Stimulated activated CD4-positive, alpha-beta T cell treated with anti-CD3 and anti-CD28 coated beads, Interleukin-12 subunit alpha, Interleukin-12 subunit beta, amount 100 ng/mL, for 4 hours (primary cell): ENCODE results near the gene COX5A.
"Not testable (repeated sequence)": the region's sequence is repeated elsewhere in the genome, so short reads cannot be mapped to it uniquely, and the experiment has no call there.

Experiments used
- DNase-seq: peaks from one replicate; pipeline ENCODE4 v3.0.0-alpha.2; 2020

Gene COX5A

GRCh38 chr15:74955017-74955416 is 17.1 kb upstream of the COX5A start:
- DNase-seq = no peak

DNA sequence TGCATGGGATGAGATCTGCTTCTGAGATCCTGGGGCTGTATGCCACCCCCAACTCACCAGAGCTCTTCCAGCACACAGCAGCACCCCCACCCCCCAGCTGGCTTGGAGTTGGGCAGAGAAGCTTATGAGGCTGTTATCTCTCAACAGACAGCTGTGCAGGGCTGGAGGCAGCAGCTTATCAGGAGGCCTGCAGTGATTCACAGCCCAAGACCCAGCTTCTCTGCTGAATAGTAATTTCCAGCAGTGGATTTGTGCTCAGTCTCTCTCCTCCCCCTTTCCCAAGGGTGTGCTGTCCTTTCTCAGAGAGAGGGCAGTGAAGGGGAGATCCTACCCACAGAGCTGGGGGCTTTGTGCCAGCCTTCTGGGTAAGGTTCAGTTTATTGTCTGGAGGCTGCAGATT is 16.6 kb upstream of the COX5A start:
- DNase-seq = no peak

DNA sequence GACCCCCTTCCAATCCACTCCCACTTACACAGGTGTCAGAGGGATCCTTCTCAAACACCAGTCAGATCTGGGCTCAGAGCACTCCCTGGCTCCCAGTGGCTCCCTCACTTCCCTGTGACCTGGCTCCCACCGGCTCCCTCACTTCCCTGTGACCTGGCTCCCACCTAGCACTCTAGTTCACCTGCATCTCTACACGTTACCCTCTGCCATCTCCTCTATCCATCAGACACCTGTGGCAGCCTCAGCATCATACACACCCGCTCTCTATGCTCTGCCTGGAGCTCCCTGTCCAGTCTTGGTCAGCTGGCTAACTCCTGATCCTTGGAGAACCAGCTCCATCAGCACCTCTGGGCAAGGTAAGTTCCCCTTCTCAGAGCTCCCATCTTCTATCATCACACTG is 13.1 kb upstream of the COX5A start:
- no peak for DNase-seq

DNA sequence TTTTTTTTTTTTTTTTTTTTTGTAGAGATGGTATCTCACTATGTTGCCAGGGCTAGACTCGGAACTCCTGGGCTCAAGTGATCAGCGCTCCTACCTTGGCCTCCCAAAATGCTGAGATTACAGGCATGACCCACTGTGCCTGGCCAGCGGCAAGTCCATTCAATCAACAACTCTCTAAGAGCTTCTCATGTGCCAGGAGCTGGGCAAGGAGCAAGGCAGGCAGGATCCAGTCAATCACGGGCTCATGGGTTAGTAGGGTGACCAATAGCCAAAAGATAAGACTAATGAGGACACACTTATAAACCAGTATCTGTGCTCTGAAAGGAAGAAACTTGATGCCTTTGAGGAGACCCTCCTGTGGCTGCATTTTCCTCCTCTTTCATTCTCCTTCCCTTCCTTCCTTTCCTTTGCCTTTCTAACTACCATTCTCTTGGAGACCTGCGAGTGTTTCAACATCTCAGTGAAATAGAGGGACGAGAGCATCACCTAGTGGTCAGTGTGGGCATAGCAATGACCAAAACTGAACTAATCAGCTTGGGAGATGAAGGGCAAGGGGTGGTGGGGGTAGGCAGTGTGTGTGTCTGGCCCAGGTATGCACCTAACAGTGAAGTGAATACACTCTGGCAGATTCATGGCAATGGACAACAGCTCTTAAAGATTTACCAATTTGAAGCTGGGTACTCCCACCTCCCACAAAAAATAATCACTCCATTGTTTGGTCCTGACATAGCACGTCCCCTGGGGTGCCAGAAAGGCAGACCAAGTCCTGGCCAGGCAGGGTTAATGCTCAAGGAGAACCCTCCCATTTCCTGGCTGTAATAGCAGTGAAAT is 12.4 kb upstream of the COX5A start:
- DNase-seq = peak; percentile 70

GRCh38 chr15:74937272-74937589 is 642 bp downstream of the COX5A start:
- DNase-seq = no peak

- DNase-seq = not testable (repeated sequence)
Observed at GRCh38 chr15:74935193-74935592, 2.7 kb downstream of the COX5A start.

DNA sequence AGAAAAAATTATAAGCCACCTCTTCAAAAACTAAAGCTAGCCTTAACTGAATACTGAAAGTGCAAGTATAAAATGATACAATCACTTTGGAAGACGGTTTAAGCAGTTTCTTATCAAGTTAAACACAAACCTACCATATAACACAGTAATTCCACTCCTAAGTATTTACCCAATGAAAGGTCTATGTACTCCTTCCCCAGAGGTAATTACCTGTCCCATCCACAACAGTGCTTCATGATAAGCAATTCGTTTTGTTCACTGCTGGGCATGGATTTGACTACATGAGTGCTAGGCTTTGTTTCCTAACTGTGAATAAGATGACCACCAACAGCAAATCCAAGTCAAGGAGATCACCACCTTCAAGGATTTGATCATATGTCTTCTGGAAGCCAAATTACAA is 4.3 kb downstream of the COX5A start:
- no peak for DNase-seq

- DNase-seq = no peak
Observed at GRCh38 chr15:74928771-74929198, 9.1 kb downstream of the COX5A start.

- no peak for DNase-seq
Observed at GRCh38 chr15:74924525-74924924, 13.3 kb downstream of the COX5A start.

- DNase-seq = no peak
Observed at GRCh38 chr15:74920456-74920855, 17.4 kb downstream of the COX5A start.

DNA sequence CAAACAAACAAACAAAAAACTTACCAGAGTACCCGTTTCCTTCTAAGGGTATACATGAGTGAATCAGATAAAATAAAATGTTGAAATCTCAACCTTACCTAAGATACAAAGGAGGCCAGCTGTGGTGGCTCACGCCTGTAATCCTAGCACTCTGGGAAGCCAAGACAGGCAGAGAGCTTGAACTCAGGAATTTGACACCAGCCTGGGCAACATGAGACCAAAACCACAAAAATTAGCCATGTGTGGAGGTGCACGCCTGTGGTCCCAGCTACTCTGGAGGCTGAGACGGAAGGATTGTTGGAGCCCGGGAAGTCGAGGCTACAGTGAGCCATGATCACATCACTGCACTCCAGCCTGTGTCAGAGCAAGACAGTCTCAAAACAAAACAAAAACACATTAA is 20.2 kb downstream of the COX5A start:
- DNase-seq = no peak

DNA sequence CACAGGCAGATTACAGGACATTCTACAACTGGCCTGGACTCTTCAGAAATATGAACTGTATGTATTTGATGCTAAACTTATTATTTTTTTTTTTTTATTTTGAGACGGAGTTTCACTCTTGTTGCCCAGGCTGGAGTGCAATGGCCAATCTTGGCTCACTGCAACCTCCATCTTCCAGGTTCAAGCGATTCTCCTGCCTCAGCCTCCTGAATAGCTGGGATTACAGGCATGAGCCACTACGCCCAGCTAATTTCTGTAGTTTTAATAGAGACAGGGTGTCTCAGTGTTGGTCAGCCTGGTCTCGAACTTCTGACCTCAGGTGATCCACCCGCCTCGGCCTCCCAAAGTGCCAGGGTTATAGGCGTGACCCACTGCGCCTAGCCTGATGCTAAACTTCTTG is 24.1 kb downstream of the COX5A start:
- not testable (repeated sequence) for DNase-seq

- DNase-seq = no peak
Observed at GRCh38 chr15:74913041-74913440, 24.8 kb downstream of the COX5A start.

DNA sequence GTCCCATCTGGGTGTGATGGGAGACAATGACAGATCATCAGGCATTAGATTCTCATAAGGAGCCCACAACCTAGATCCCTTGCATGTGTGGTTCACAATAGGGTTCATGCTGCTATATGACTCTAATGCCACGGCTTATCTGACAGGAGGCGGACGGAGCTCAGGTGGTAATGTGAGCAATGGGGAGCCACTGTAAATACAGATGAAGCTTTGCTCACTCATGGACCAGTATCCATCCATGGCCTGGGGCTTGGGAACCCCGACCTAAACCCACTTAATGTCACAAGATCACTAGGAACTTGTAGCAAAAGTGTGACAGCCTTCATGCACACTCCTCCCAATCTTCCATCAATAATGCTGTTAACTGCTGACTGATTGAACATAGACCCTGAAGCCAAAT is 29.2 kb downstream of the COX5A start:
- DNase-seq = no peak

GRCh38 chr15:74907163-74907870 is 30.6 kb downstream of the COX5A start:
- no peak for DNase-seq

- DNase-seq = peak; percentile 77
Observed at GRCh38 chr15:74906450-74907162, 31.3 kb downstream of the COX5A start, which contains the start of gene FAM219B. FAM219B (minus strand) TSS chr15:74906851; CDS start chr15:74906800, 51 bp downstream.

- DNase-seq = peak; percentile 27
Observed at GRCh38 chr15:74906067-74906449, 31.8 kb downstream of the COX5A start.

- DNase-seq = no peak
Observed at GRCh38 chr15:74904190-74904805, 33.6 kb downstream of the COX5A start.

DNA sequence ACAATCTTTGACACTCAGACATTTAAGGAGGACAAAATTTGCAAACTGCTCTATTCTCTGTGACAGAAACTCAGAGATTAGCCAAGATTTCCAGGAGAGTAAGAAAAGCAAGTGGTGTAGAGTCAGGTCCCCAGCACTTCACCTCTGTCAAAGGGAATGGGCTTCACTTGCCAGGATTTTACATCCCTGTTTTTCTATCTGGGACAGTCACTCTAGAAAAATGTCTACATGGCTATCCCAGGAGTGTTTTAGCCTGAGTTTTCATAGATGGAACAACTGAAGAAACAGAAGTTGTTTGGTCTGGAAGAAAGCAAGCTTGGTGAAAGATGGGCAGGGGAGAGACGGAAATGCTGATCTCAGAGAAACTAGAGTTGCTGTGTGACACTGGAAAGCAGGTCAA is 34.2 kb downstream of the COX5A start:
- DNase-seq = no peak

DNA sequence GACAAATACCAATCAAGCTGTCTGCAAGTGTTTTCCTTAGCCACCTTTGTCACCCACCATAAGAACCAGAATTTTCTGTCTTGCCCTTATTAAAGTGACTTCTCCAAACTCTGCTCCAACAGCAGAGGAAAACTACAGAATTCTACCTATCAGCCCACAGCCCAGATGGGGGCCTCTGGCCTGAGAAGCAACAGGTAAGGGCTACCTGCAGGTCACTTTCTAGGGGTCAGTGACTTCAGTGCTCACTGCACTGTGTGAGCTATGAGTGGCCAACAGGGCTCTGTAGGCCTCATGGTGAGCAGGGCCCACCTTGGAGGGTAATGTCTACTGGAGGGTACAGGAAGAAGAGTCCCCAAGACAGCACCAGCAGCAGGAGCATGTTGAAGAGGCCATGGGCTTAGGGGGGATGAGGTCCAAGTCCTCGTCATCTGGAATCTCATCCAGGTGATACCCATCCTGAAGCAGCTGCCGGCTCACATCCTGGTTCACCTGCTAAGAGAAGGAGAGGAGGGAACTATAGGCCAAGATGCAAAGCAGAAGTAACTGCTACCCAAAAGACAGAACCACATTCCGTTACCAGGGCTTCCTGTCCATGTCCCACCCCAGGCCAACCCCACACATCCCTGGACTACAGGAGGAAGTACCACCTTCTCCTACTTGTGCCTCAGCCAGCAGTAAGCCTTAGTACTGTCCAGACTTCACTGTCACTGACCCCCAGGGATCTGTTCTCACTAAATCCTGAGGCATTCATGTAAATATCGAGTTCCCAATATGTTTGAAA is 35.4 kb downstream of the COX5A start:
- no peak for DNase-seq

GRCh38 chr15:74901612-74902063 is 36.2 kb downstream of the COX5A start:
- peak; percentile 43 for DNase-seq

DNA sequence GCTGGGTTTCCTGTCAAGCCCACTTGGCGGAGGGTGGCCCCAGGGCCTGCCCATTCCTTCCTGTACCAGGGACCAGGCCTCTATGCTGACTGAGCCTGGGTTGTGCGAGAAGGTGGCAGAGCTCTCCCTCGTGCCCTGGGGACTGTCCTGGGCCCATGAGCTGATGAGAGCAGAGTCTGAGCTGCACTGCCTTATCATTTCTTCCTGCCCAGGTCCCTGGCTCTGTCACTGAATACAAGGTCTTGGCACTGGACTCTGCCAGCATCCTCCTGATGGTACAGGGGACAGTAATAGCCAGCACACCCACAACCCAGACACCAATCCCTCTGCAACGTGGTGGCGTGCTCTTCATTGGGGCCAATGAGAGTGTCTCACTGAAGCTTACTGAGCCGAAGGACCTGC is 40.6 kb downstream of the COX5A start:
- no peak for DNase-seq
